HEK293 (cell line): ENCODE measurements around the gene ATXN1L.
A peak's percentile ranks its signal among the peaks of the same experiment; 100 is the strongest.

ENCODE experiments used
- BCL11A ChIP-seq: fragments of 450-650 bp; formaldehyde crosslinking; IDR thresholded peaks from 2 replicates; pipeline ENCODE4 v1.5.1; 2016; ENCODE audit warnings: low read depth, missing biosample characterization, missing genetic modification characterization
- GLI4 ChIP-seq: fragments of 450-650 bp; formaldehyde crosslinking; IDR thresholded peaks from 2 replicates; pipeline ENCODE4 v1.5.1; 2016; ENCODE audit warnings: missing biosample characterization, missing genetic modification characterization
- KLF1 ChIP-seq: fragments of 450-650 bp; formaldehyde crosslinking; IDR thresholded peaks from 2 replicates; pipeline ENCODE4 v1.5.1; 2016; ENCODE audit warnings: missing biosample characterization, missing genetic modification characterization
- MYNN ChIP-seq: fragments of 450-650 bp; formaldehyde crosslinking; IDR thresholded peaks from 2 replicates; pipeline ENCODE4 v1.5.1; 2016; ENCODE audit warnings: missing biosample characterization, missing genetic modification characterization, borderline replicate concordance
- PRDM2 ChIP-seq: fragments of 450-650 bp; formaldehyde crosslinking; IDR thresholded peaks from 2 replicates; pipeline ENCODE4 v1.5.1; 2016; ENCODE audit warnings: missing biosample characterization, missing genetic modification characterization, borderline replicate concordance
- SALL2 ChIP-seq: fragments of 450-650 bp; formaldehyde crosslinking; IDR thresholded peaks from 2 replicates; pipeline ENCODE4 v1.5.0; 2017; ENCODE audit warnings: missing biosample characterization, mild to moderate bottlenecking, missing genetic modification characterization, borderline replicate concordance
- ZBTB44 ChIP-seq: fragments of 450-650 bp; IDR thresholded peaks from 2 replicates; pipeline ENCODE4 v1.5.1; 2018; ENCODE audit warnings: missing biosample characterization, mild to moderate bottlenecking, missing genetic modification characterization
- ZBTB48 ChIP-seq: fragments of 450-650 bp; formaldehyde crosslinking; IDR thresholded peaks from 2 replicates; pipeline ENCODE4 v1.5.1; 2016; ENCODE audit warnings: missing biosample characterization, missing genetic modification characterization
- ZNF10 ChIP-seq: fragments of 450-650 bp; formaldehyde crosslinking; IDR thresholded peaks from 2 replicates; pipeline ENCODE4 v1.5.1; 2017; ENCODE audit warnings: missing biosample characterization, missing genetic modification characterization
- ZNF169 ChIP-seq: fragments of 450-650 bp; formaldehyde crosslinking; IDR thresholded peaks from 2 replicates; pipeline ENCODE4 v1.5.1; 2016; ENCODE audit warnings: missing biosample characterization, missing genetic modification characterization
- ZNF2 ChIP-seq: fragments of 450-650 bp; formaldehyde crosslinking; IDR thresholded peaks from 2 replicates; pipeline ENCODE4 v1.5.1; 2016; ENCODE audit warnings: missing biosample characterization, missing genetic modification characterization
- ZNF248 ChIP-seq: fragments of 450-650 bp; formaldehyde crosslinking; IDR thresholded peaks from 2 replicates; pipeline ENCODE4 v1.5.1; 2017; ENCODE audit warnings: missing biosample characterization, missing genetic modification characterization
- ZNF391 ChIP-seq: fragments of 450-650 bp; formaldehyde crosslinking; IDR thresholded peaks from 2 replicates; pipeline ENCODE4 v1.5.1; 2016; ENCODE audit warnings: low read depth, missing biosample characterization, missing genetic modification characterization, borderline replicate concordance
- ZNF394 ChIP-seq: fragments of 450-650 bp; formaldehyde crosslinking; IDR thresholded peaks from 2 replicates; pipeline ENCODE4 v1.5.1; 2016; ENCODE audit warnings: missing biosample characterization, missing genetic modification characterization, mild to moderate bottlenecking, moderate library complexity, borderline replicate concordance
- ZNF473 ChIP-seq: fragments of 450-650 bp; formaldehyde crosslinking; IDR thresholded peaks from 2 replicates; pipeline ENCODE4 v1.5.1; 2017; ENCODE audit warnings: missing biosample characterization, missing genetic modification characterization
- ZNF548 ChIP-seq: fragments of 450-650 bp; formaldehyde crosslinking; IDR thresholded peaks from 2 replicates; pipeline ENCODE4 v1.5.1; 2016; ENCODE audit warnings: missing biosample characterization, missing genetic modification characterization
- ZNF558 ChIP-seq: fragments of 450-650 bp; formaldehyde crosslinking; IDR thresholded peaks from 2 replicates; pipeline ENCODE4 v1.5.1; 2016; ENCODE audit warnings: missing biosample characterization, missing genetic modification characterization
- ZNF629 ChIP-seq: fragments of 450-650 bp; formaldehyde crosslinking; IDR thresholded peaks from 2 replicates; pipeline ENCODE4 v1.5.1; 2017; ENCODE audit warnings: missing biosample characterization, missing genetic modification characterization
- ZNF658 ChIP-seq: fragments of 450-650 bp; formaldehyde crosslinking; IDR thresholded peaks from 2 replicates; pipeline ENCODE4; 2016; ENCODE audit warnings: missing biosample characterization, missing genetic modification characterization
- ZNF747 ChIP-seq: fragments of 450-650 bp; formaldehyde crosslinking; IDR thresholded peaks from 2 replicates; pipeline ENCODE4 v1.5.1; 2016; ENCODE audit warnings: missing biosample characterization, missing genetic modification characterization
- TF ChIP-seq, protein P1 (sequence below): fragments of 450-650 bp; formaldehyde crosslinking; IDR thresholded peaks from 2 replicates; pipeline ENCODE4 v1.5.1; 2016; ENCODE audit warnings: missing biosample characterization, missing genetic modification characterization
- TF ChIP-seq, protein P2 (sequence below): fragments of 450-650 bp; formaldehyde crosslinking; IDR thresholded peaks from 2 replicates; pipeline ENCODE4 v1.5.1; 2016; ENCODE audit warnings: missing biosample characterization, missing genetic modification characterization, borderline replicate concordance
- TF ChIP-seq, protein P3 (sequence below): fragments of 450-650 bp; formaldehyde crosslinking; IDR thresholded peaks from 2 replicates; pipeline ENCODE4 v1.5.0; 2017; ENCODE audit warnings: missing biosample characterization, missing genetic modification characterization, borderline replicate concordance

The ATXN1L gene

DNA sequence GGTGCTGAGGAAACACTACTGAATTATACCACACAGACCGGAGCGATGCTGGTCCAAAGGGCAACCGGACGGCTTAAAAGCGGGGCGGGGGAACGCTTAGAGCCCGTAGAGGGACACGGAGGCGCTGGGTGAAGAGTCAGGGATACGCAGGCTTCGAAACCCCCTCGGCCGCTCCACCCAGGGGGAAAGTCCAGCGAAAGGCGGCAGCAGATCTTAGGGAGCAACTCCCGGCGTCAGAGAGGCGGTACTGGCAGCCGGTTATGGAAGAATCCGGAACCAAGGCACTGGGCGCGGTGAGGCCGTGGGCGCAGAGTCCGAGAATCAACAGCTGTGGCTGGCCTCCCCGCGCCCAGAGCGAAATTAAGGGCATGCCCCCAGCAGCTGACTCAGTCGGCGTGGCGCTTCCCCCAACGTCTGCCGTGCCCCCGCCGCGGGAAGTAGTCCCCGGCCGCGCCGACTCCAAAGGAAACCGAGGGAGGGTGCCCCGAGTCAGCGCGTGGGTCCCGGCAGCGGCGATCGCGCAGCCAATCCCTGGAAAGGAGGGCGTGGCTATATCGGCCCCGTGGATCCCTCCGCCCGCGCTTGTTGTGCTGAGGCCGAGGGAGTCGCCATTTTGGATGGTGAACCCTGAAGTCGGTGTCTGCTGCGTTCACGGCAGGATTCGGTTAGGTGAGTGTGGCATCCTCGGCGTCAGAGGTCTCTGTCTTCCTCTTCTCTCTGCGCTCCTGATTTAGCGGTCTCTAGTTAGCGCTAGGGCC, 49.3 kb downstream of the ATXN1L start, which contains the start of gene IST1 (continued):
- peak; percentile 83 for TF ChIP-seq ZNF394 (tag by site-specific recombination)
- peak; percentile 77; the same call in 1 of the 2 replicates for TF ChIP-seq KLF1 (tag by site-specific recombination)
- TF ChIP-seq SALL2: no peak
- TF ChIP-seq ZBTB44 (tag by site-specific recombination): peak; percentile 46; the same call in 1 of the 2 replicates
- TF ChIP-seq ZNF548 (tag by site-specific recombination): no peak
- TF ChIP-seq ZNF658 (tag by site-specific recombination): no peak
- TF ChIP-seq MYNN (tag by site-specific recombination): no peak
- no peak for TF ChIP-seq PRDM2 (tag by site-specific recombination)
- TF ChIP-seq, protein P1, sequence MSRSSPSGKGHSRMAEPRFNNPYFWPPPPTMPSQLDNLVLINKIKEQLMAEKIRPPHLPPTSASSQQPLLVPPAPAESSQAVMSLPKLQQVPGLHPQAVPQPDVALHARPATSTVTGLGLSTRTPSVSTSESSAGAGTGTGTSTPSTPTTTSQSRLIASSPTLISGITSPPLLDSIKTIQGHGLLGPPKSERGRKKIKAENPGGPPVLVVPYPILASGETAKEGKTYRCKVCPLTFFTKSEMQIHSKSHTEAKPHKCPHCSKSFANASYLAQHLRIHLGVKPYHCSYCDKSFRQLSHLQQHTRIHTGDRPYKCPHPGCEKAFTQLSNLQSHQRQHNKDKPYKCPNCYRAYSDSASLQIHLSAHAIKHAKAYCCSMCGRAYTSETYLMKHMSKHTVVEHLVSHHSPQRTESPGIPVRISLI (tag by site-specific recombination): no peak
- TF ChIP-seq ZNF629 (tag by site-specific recombination): peak; percentile 84
- peak; percentile 31; the same call in 1 of the 2 replicates for TF ChIP-seq ZNF10 (tag by site-specific recombination)
- TF ChIP-seq ZNF391 (tag by site-specific recombination): peak; percentile 72; the same call in 1 of the 2 replicates
- TF ChIP-seq, protein P2, sequence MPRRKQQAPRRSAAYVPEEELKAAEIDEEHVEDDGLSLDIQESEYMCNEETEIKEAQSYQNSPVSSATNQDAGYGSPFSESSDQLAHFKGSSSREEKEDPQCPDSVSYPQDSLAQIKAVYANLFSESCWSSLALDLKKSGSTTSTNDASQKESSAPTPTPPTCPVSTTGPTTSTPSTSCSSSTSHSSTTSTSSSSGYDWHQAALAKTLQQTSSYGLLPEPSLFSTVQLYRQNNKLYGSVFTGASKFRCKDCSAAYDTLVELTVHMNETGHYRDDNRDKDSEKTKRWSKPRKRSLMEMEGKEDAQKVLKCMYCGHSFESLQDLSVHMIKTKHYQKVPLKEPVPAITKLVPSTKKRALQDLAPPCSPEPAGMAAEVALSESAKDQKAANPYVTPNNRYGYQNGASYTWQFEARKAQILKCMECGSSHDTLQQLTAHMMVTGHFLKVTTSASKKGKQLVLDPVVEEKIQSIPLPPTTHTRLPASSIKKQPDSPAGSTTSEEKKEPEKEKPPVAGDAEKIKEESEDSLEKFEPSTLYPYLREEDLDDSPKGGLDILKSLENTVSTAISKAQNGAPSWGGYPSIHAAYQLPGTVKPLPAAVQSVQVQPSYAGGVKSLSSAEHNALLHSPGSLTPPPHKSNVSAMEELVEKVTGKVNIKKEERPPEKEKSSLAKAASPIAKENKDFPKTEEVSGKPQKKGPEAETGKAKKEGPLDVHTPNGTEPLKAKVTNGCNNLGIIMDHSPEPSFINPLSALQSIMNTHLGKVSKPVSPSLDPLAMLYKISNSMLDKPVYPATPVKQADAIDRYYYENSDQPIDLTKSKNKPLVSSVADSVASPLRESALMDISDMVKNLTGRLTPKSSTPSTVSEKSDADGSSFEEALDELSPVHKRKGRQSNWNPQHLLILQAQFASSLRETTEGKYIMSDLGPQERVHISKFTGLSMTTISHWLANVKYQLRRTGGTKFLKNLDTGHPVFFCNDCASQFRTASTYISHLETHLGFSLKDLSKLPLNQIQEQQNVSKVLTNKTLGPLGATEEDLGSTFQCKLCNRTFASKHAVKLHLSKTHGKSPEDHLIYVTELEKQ (tag by site-specific recombination): peak; percentile 14; the same call in 1 of the 2 replicates
- no peak for TF ChIP-seq ZNF473 (tag by site-specific recombination)
- 0 out of 2 replicates have a peak, but pooled peaks have one; percentile 60 for TF ChIP-seq ZNF2 (tag by site-specific recombination)
- TF ChIP-seq GLI4 (tag by site-specific recombination): no peak
- TF ChIP-seq BCL11A: peak; percentile 75; the same call in 1 of the 2 replicates
- TF ChIP-seq, protein P3, sequence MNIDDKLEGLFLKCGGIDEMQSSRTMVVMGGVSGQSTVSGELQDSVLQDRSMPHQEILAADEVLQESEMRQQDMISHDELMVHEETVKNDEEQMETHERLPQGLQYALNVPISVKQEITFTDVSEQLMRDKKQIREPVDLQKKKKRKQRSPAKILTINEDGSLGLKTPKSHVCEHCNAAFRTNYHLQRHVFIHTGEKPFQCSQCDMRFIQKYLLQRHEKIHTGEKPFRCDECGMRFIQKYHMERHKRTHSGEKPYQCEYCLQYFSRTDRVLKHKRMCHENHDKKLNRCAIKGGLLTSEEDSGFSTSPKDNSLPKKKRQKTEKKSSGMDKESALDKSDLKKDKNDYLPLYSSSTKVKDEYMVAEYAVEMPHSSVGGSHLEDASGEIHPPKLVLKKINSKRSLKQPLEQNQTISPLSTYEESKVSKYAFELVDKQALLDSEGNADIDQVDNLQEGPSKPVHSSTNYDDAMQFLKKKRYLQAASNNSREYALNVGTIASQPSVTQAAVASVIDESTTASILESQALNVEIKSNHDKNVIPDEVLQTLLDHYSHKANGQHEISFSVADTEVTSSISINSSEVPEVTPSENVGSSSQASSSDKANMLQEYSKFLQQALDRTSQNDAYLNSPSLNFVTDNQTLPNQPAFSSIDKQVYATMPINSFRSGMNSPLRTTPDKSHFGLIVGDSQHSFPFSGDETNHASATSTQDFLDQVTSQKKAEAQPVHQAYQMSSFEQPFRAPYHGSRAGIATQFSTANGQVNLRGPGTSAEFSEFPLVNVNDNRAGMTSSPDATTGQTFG (tag by site-specific recombination): no peak
- TF ChIP-seq ZBTB48 (tag by site-specific recombination): peak; percentile 96
- TF ChIP-seq ZNF169: no peak
- peak; percentile 15; the same call in 1 of the 2 replicates for TF ChIP-seq ZNF558 (tag by site-specific recombination)
- no peak for TF ChIP-seq ZNF248 (tag by site-specific recombination)
- no peak for TF ChIP-seq ZNF747 (tag by site-specific recombination)
